NCI-H2196 (cell line): ENCODE data around the gene NUP210L.

Experiments used
- DNase-seq: peaks from one replicate; lab custom pipeline; 2025; ENCODE audit not compliant: unreplicated experiment; lab: John Stamatoyannopoulos, UW

Gene NUP210L

GRCh38 chr1:154154534-154155191, at the start of gene NUP210L:
TSS of gene NUP210L (minus strand) at chr1:154155073.
- no peak for DNase-seq

- DNase-seq = no peak
Measured at GRCh38 chr1:154199563-154199879, 44.6 kb upstream of the NUP210L start.

- DNase-seq = peak; percentile 33
Measured at GRCh38 chr1:154198756-154199562, 44.1 kb upstream of the NUP210L start.

GRCh38 chr1:154193821-154194220, 38.9 kb upstream of the NUP210L start:
- peak; percentile 87 for DNase-seq

GRCh38 chr1:154192476-154192875, 37.6 kb upstream of the NUP210L start:
- no peak for DNase-seq

- no peak for DNase-seq
Measured at GRCh38 chr1:154191990-154192461, 37.2 kb upstream of the NUP210L start, which contains the start of gene TPM3. TSS of gene TPM3 (minus strand) at chr1:154192100. CDS start at chr1:154192018, 82 bp downstream.

- DNase-seq = peak; percentile 26
Measured at GRCh38 chr1:154190550-154190949, 35.7 kb upstream of the NUP210L start.

- DNase-seq = peak; percentile 26
Measured at GRCh38 chr1:154186852-154187501, 32.1 kb upstream of the NUP210L start.

GRCh38 chr1:154186177-154186576, 31.3 kb upstream of the NUP210L start:
- DNase-seq = peak; percentile 78

GRCh38 chr1:154183046-154183915, 28.4 kb upstream of the NUP210L start:
- peak; percentile 99 for DNase-seq

- DNase-seq = peak; percentile 26
Measured at GRCh38 chr1:154182344-154183045, 27.6 kb upstream of the NUP210L start.

GRCh38 chr1:154181944-154182343, 27.1 kb upstream of the NUP210L start:
- DNase-seq = no peak

GRCh38 chr1:154179946-154180687, 25.2 kb upstream of the NUP210L start:
- DNase-seq = no peak

- no peak for DNase-seq
Measured at GRCh38 chr1:154178911-154179811, 24.3 kb upstream of the NUP210L start.

GRCh38 chr1:154178013-154178412, 23.1 kb upstream of the NUP210L start:
- DNase-seq = no peak

- DNase-seq = no peak
Measured at GRCh38 chr1:154176337-154176736, 21.5 kb upstream of the NUP210L start.

GRCh38 chr1:154174654-154175053, 19.8 kb upstream of the NUP210L start:
- DNase-seq = no peak

GRCh38 chr1:154171880-154172279, 17.0 kb upstream of the NUP210L start:
- no peak for DNase-seq

- no peak for DNase-seq
Measured at GRCh38 chr1:154171223-154171583, 16.3 kb upstream of the NUP210L start.
